GM12892 (cell line): Measurements from ENCODE around the gene C2CD5.

Experiments used
- POLR2AphosphoS5 ChIP-seq: IDR thresholded peaks from 2 replicates; pipeline ENCODE4 v1.6.1; 2011; ENCODE audit warnings: low read depth, low read length, control low read depth
- TAF1 ChIP-seq: IDR thresholded peaks from 2 replicates; pipeline ENCODE4 v1.6.1; 2011; ENCODE audit warnings: low read depth, mild to moderate bottlenecking, control low read depth, low read length, borderline replicate concordance

DNA sequence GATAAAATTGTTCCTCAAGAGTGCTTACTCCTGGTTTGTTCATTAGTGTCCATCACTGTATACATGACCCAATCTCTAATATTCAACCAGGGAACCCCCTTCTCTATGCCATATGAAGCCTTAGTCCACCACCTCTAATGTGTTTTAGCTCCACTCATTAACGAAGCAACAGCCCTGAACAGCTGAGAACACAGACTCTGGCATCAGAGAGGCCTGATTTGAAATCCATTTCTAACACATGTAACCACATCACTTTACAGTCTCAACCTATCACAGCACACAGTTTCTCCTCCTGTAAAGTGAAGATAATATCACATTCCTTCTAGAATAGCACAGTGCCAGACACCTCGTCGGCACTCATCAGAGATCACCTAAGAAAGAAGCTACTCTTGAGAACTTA is 64.3 kb downstream of the C2CD5 start:
- no peak for TF ChIP-seq TAF1
- TF ChIP-seq POLR2AphosphoS5: no peak
